Peyer's patch (tissue), 4 donors: Measurements from ENCODE around the gene PLG.

Experiments used
- POLR2A ChIP-seq, 2 donors: fragments of 450-650 bp; IDR thresholded peaks; one replicate each; pipeline ENCODE4 v1.5.1; 2017; ENCODE audit warnings: antibody characterized with exemption in 2 of 2, mild to moderate bottlenecking in 2 of 2, moderate library complexity in 2 of 2
- TF ChIP-seq, protein P1 (sequence below), 6 experiments: fragments of 450-650 bp in 4 of 6; fragments of 200-600 bp in 2 of 6; sonication (generic) in 1 of 6; IDR thresholded peaks; one replicate each; pipeline ENCODE4 v1.5.1; 2017 to 2019; ENCODE audit warnings: antibody characterized with exemption in 6 of 6, mild to moderate bottlenecking in 3 of 6, moderate library complexity in 1 of 6

DNA sequence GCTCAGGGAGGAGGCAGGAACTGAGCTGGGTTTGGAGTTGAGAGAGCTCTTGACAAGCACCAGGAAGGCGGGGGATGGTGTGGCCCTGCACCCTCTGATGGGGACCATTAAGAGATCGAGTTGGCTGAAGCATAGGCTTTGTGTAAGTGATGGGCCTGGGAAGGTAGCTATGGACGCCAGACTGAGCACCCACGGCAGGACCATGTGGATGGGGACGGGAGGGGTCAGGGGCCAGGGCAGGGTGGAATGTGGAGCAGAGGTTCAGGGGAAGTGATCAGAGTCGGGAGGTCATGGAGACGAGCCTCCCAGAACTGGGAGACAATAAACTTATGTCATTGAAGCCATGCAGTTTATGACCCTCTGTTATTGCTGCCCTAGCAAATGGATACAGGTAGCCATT, 81.7 kb downstream of the PLG start:
- TF ChIP-seq POLR2A (IDR thresholded peaks at IDR 0.05), result no peak
- TF ChIP-seq, protein P1, sequence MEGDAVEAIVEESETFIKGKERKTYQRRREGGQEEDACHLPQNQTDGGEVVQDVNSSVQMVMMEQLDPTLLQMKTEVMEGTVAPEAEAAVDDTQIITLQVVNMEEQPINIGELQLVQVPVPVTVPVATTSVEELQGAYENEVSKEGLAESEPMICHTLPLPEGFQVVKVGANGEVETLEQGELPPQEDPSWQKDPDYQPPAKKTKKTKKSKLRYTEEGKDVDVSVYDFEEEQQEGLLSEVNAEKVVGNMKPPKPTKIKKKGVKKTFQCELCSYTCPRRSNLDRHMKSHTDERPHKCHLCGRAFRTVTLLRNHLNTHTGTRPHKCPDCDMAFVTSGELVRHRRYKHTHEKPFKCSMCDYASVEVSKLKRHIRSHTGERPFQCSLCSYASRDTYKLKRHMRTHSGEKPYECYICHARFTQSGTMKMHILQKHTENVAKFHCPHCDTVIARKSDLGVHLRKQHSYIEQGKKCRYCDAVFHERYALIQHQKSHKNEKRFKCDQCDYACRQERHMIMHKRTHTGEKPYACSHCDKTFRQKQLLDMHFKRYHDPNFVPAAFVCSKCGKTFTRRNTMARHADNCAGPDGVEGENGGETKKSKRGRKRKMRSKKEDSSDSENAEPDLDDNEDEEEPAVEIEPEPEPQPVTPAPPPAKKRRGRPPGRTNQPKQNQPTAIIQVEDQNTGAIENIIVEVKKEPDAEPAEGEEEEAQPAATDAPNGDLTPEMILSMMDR (IDR thresholded peaks at IDR 0.05), result no peak
